NT2/D1 (cell line): ENCODE results near the gene SARNP.

Experiments used
- DNase-seq: peaks from one replicate; pipeline ENCODE4 v3.0.0-alpha.2; 2011; ENCODE audit warnings: low read depth, low spot score
- H3K27me3 ChIP-seq: 2 replicates; pipeline ENCODE4 v1.6.0; 2011; ENCODE audit warnings: mild to moderate bottlenecking; ENCODE audit not compliant: insufficient read length, insufficient read depth
- H3K36me3 ChIP-seq: 2 replicates; pipeline ENCODE4 v1.6.1; 2011; ENCODE audit warnings: mild to moderate bottlenecking, low read length, mixed read lengths; ENCODE audit not compliant: insufficient read depth, insufficient read length
- H3K4me1 ChIP-seq: 2 replicates; pipeline ENCODE4 v1.5.1; 2011; ENCODE audit not compliant: insufficient read depth, insufficient read length
- H3K4me3 ChIP-seq: 2 replicates; pipeline ENCODE4 v1.5.1; 2011; ENCODE audit warnings: low read depth; ENCODE audit not compliant: insufficient read length
- H3K9ac ChIP-seq: 2 replicates; pipeline ENCODE4 v1.6.0; 2011; ENCODE audit warnings: low read depth; ENCODE audit not compliant: insufficient read length
- H3K9me3 ChIP-seq: 2 replicates; pipeline ENCODE4 v1.5.1; 2011; ENCODE audit warnings: mild to moderate bottlenecking, low read length; ENCODE audit not compliant: insufficient read depth
- SUZ12 ChIP-seq: IDR thresholded peaks from 2 replicates; pipeline ENCODE4 v1.6.1; 2011; ENCODE audit not compliant: insufficient read length, insufficient read depth; ENCODE audit errors: extremely low read depth
- YY1 ChIP-seq: IDR thresholded peaks from 2 replicates; pipeline ENCODE4 v1.6.1; 2011; ENCODE audit not compliant: insufficient read length, insufficient read depth
- ZNF274 ChIP-seq: IDR thresholded peaks from 2 replicates; pipeline ENCODE4 v1.6.1; 2011; ENCODE audit warnings: mild to moderate bottlenecking, low read depth, low read length

Gene SARNP

DNA sequence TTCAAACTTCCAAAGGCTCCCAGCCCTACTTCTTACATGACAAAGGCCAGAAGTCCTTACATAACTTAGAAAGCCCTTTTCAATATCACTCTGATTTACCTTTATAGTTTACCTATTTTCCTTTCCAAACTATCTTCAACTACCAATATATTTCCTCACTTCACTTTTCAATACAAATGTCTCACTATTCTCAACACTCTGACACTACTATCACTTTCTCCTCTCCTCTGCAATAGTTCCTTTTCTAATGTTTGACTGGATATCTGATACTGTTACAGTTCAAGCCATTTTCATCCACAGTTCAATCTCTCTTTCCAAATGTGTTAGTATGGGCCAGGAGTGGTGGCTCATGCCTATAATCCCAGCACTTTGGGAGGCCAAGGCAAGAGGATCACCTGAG lies 3.3 kb downstream of the SARNP start:
- Histone ChIP-seq H3K4me1 (no peaks in the 10 kb centered on the region), H3K4me3 (no peak overlapping the region), H3K36me3 (peaks cover 56% of the 10 kb centered on the region), H3K27me3 (no peaks in the 10 kb centered on the region), H3K9me3 (no peaks in the 10 kb centered on the region), H3K9ac (no peak overlapping the region)
- TF ChIP-seq ZNF274 = no peak
- no peak for TF ChIP-seq YY1
- DNase-seq = no peak

DNA sequence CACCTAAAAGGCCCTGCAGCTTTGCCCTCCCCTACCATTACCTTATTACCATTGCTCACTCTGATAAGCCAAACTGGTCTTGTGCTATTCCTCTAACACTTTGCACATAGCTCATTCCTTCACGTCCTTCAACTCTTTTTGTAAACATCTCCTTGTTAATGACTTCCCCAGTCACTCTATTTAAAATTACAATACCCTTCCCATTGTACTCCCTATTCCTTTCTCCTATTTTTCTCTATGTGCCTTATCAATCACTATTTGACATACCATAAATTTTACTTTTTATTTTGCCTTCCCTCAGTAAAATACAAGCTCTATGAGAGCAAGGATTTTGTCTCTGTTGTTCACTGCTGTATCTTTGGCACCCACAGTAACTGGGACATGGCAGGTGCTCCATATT lies 5.4 kb downstream of the SARNP start:
- Histone ChIP-seq H3K4me3 (no peak overlapping the region), H3K27me3 (no peaks in the 10 kb centered on the region), H3K9me3 (no peaks in the 10 kb centered on the region), H3K9ac (no peak overlapping the region), H3K4me1 (no peaks in the 10 kb centered on the region), H3K36me3 (peaks cover 64% of the 10 kb centered on the region)
- no peak for DNase-seq
- TF ChIP-seq SUZ12 = no peak
- no peak for TF ChIP-seq ZNF274
- TF ChIP-seq YY1 = no peak

DNA sequence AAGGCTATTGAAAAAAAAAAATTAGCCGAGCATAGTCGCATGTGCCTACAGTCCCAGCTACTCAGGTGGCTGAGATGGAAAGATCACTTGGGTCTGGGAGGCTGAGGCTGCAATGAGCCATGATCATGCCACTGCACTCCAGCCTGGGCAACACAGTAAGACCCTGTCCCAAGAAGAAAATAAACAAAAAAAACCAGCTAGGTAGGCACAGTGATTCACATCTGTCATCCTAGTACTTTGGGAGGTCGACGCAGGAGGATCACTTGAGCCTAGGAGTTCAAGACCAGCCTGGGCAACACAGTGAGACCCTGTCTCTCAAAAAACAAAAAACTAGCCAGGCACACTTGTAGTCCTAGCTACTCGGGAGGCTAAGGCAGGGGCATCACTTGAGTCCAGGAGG lies 8.2 kb downstream of the SARNP start:
- Histone ChIP-seq H3K9me3 (no peaks in the 10 kb centered on the region), H3K27me3 (no peaks in the 10 kb centered on the region), H3K4me1 (no peaks in the 10 kb centered on the region), H3K36me3 (peaks cover 54% of the 10 kb centered on the region), H3K4me3 (no peak overlapping the region), H3K9ac (no peak overlapping the region)
- no peak for TF ChIP-seq YY1
- TF ChIP-seq ZNF274 = no peak
- no peak for TF ChIP-seq SUZ12
- DNase-seq = no peak

DNA sequence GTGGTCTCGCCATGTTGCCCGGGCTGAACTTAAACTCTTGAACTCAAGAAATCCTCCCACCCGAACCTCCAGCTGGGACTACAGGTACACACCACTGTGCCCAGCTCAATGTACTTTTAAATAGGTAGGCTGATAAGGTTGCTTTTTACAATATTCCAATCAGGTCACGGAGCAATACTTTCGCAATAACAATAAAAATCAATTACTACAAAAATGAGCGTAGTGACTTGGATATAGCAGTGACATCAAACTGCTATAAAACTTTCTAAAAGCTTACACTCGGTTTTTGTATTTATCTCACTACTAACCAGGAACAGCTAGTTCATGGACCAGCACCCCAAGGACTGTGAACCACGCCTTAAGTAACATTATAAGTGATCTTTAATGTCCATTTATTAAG lies 10.5 kb downstream of the SARNP start:
- Histone ChIP-seq H3K9ac (no peak overlapping the region), H3K36me3 (peaks cover 54% of the 10 kb centered on the region), H3K4me3 (no peak overlapping the region), H3K27me3 (no peaks in the 10 kb centered on the region), H3K4me1 (no peaks in the 10 kb centered on the region), H3K9me3 (no peaks in the 10 kb centered on the region)
- DNase-seq = no peak
- no peak for TF ChIP-seq ZNF274
- no peak for TF ChIP-seq YY1
- TF ChIP-seq SUZ12 = no peak

DNA sequence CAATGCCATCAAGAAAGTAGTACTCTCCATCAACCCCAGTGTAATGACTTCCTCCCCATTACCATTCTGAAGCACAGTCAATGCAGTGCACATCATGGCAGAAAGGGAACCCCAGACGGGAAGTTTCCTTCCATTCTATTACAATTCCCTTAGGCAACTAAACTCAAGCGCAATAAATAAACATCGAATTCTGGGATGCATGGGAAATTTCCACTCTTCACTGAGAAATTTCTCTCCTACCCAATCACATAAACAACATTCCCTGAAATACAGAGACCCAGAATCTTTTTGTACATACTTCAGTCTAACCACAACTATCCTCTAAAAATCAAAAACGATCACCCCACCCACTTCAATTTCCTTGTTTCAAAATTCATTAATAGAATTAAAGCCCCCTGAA lies 20.0 kb downstream of the SARNP start:
- TF ChIP-seq ZNF274 (no peak), YY1 (no peak), SUZ12 (no peak)
- no peak overlapping the region for H3K4me3 ChIP-seq
- H3K36me3 ChIP-seq = peaks cover 90% of the 10 kb centered on the region
- no peaks in the 10 kb centered on the region for H3K9me3 ChIP-seq
- no peak for DNase-seq
- no peaks in the 10 kb centered on the region for H3K27me3 ChIP-seq
- H3K4me1 ChIP-seq = no peaks in the 10 kb centered on the region
- no peak overlapping the region for H3K9ac ChIP-seq

DNA sequence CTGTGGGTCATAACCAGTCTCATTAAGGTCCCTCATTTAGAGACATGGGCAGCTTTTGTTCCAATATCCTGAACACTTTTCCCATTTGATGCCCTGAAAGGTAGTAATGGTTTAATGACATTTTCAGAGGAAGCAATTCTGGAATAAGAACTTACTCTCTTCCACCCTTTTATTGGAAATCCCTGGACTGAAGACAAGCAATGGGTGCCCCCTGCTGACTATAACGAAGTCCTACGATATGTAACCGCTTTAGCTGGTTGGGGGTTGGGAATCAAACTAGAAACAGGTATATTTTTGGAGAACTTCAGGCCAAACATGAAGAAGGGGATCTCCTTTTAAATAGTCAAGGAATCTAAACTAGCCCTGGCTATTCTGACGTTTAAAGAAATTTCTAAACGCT lies 20.5 kb downstream of the SARNP start:
- no peaks in the 10 kb centered on the region for H3K4me1 ChIP-seq
- TF ChIP-seq ZNF274 = no peak
- no peak for TF ChIP-seq YY1
- TF ChIP-seq SUZ12 = no peak
- H3K4me3 ChIP-seq = no peak overlapping the region
- no peaks in the 10 kb centered on the region for H3K9me3 ChIP-seq
- H3K9ac ChIP-seq = no peak overlapping the region
- DNase-seq = peak; percentile 30
- no peaks in the 10 kb centered on the region for H3K27me3 ChIP-seq
- peaks cover 89% of the 10 kb centered on the region for H3K36me3 ChIP-seq

DNA sequence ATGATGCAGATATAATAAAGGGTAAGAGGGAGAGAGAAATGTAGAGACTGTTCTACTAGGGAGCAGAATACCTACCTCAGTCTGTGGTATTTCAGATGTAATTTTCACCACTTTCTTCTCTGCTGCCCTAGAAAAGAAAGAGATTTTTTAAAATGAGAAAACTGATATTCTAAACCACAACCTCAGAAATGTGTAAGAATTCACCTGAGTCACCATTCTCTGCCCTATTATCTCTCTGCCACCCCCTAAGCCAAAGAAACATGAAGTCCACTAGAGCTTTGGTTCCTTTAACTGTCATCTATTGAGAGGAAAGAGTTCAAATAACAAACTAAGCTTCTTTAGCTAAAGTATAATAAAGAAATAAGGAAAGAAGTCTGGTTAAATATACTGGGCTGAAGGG lies 21.6 kb downstream of the SARNP start:
- no peak overlapping the region for H3K4me3 ChIP-seq
- H3K4me1 ChIP-seq = no peaks in the 10 kb centered on the region
- H3K36me3 ChIP-seq = peaks cover 85% of the 10 kb centered on the region
- no peak for DNase-seq
- TF ChIP-seq SUZ12 = no peak
- TF ChIP-seq YY1 = no peak
- TF ChIP-seq ZNF274 = no peak
- H3K9ac ChIP-seq = no peak overlapping the region
- H3K27me3 ChIP-seq = no peaks in the 10 kb centered on the region
- no peaks in the 10 kb centered on the region for H3K9me3 ChIP-seq

DNA sequence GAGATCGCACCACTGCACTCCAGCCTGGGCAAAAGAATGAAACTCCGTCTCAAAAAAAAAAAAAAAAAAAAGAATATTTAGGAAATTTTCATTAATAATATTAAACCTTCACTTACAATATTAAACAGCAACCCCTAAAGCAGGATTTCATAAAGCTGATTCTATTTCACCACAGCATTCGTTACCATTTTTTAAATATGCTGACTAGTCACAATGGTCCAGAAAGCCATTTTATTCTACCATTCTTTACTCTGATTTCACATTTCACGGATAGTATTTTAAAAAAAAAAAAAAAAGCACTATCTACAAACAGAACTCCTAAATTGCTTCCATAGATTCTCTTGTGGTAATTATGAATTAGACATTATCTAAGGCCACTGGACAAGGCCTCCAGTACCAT lies 27.6 kb downstream of the SARNP start:
- TF ChIP-seq SUZ12 = no peak
- no peak for TF ChIP-seq ZNF274
- no peak for TF ChIP-seq YY1
- Histone ChIP-seq H3K36me3 (peaks cover 87% of the 10 kb centered on the region), H3K4me3 (no peak overlapping the region), H3K4me1 (no peaks in the 10 kb centered on the region), H3K27me3 (no peaks in the 10 kb centered on the region), H3K9ac (no peak overlapping the region), H3K9me3 (no peaks in the 10 kb centered on the region)
- DNase-seq = no peak
